ENCODE measurements around the gene CAPN5.

The CAPN5 gene

DNA sequence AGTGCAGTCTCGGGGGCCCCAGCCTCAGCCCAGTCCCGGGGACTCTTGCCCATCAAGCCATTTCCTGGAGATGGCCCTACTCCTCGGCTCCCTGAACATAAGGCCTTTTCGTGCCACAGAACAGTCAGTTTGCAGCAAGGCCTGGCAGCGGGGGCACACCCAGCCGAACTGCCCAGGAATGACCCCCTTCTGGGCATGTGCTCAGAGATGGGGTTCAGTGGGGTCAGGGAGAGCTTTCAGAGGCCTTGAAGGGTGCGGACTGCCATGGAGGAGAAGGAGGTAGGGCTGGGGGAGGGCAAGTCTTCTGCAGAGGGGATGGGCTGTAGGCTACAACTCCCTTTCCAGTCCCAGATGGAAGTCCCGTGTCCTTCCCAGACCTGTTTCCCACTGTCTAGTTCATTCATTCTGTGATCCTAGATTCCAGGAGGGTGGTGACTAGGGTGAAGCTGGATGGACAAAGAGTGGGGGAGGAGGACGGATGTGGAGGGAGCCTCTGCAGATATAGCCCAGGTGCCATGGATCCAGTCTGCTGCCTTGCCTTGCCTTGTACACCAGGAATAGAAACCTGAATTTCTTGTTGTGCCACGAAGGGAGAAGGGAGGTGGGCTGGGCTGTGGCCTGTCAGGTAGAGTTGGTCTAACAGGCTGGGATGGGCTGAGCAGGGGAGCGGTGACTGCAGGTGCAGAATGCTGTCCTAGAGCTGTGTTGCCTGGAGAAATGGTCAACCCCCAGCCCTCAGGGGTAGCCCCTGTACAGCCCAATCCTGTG is 21.6 kb downstream of the CAPN5 start:
- peak overlapping the region; percentile 93 for H3K27ac ChIP-seq (ENCODE audit: low read depth, low read length)
- H3K9ac ChIP-seq (ENCODE audit: low read depth in 1 of 2, low read length in 2 of 2) = peak overlapping the region; percentile 51 to 85
- no peaks in the 10 kb centered on the region for H3K9me3 ChIP-seq (ENCODE audit: control insufficient read depth in 1 of 2, low read length in 2 of 2)
- peak overlapping the region in 1 of 2 donors; percentile 38 for H3K4me3 ChIP-seq (ENCODE audit: low read depth in 1 of 2, low read length in 2 of 2)
- H3K4me1 ChIP-seq (ENCODE audit: control insufficient read depth in 1 of 2, insufficient read depth in 2 of 2, low read length in 2 of 2) = peaks cover 69 to 77% of the 10 kb centered on the region in 2 donors
- peaks cover 0 to 33% of the 10 kb centered on the region in 2 donors for H3K36me3 ChIP-seq (ENCODE audit: control insufficient read depth in 1 of 2, insufficient read depth in 2 of 2, low read length in 2 of 2)
- H3K27me3 ChIP-seq (ENCODE audit: control insufficient read depth in 1 of 2, insufficient read depth in 2 of 2, low read length in 2 of 2) = no peaks in the 10 kb centered on the region

DNA sequence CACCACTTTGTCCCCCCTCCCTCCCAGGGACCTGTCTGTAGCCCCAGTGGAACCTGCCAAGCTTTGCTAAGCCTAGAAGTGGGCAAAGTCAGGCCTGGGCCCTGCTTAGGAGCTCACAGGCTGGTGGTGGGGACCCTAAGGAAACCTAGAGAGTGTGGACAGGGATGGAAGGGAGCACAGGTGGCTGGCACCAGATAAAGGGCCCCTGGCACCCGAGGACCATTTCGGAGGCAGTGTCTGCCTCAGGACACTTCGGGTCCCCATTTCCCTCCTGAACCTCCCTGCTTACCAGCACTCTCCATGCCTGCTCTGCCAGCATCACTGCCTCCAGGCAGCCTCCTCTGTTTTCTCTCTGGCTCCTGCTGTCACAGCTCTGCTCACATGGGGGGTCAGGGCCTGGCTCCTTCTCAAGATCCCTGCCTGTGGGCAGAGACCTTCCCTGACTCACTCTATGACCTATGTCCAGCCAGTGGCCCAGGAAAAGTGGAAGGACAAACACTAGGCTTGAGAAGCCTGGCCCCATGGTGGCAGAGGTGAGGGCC is 22.3 kb downstream of the CAPN5 start:
- no peaks in the 10 kb centered on the region for H3K9me3 ChIP-seq (ENCODE audit: control insufficient read depth in 1 of 2, low read length in 2 of 2)
- H3K4me3 ChIP-seq (ENCODE audit: low read depth in 1 of 2, low read length in 2 of 2) = no peak overlapping the region
- H3K27me3 ChIP-seq (ENCODE audit: control insufficient read depth in 1 of 2, insufficient read depth in 2 of 2, low read length in 2 of 2) = no peaks in the 10 kb centered on the region
- H3K9ac ChIP-seq (ENCODE audit: low read depth in 1 of 2, low read length in 2 of 2) = peak overlapping the region; percentile 35 to 50
- peak overlapping the region; percentile 50 for H3K27ac ChIP-seq (ENCODE audit: low read depth, low read length)
- H3K4me1 ChIP-seq (ENCODE audit: control insufficient read depth in 1 of 2, insufficient read depth in 2 of 2, low read length in 2 of 2) = peaks cover 66 to 77% of the 10 kb centered on the region in 2 donors
- peaks cover 4 to 39% of the 10 kb centered on the region in 2 donors for H3K36me3 ChIP-seq (ENCODE audit: control insufficient read depth in 1 of 2, insufficient read depth in 2 of 2, low read length in 2 of 2)

DNA sequence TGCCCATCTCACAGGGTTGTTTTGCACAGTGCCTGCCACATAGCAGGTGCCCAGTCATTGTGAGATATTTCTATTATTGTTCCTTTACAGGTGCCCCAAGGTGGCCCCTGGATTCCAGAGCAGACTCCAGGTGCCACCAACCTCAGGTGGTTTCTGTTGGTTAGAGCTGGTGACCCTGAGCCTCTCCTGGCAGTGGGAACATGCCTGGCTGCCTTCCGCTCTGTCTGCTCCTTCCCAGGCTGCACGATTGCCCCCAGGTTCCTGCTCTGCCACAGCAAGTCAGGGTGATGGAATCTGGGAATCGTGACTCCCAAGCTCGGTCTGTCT is 23.2 kb downstream of the CAPN5 start:
- H3K36me3 ChIP-seq (ENCODE audit: control insufficient read depth in 1 of 2, insufficient read depth in 2 of 2, low read length in 2 of 2) = peaks cover 4 to 38% of the 10 kb centered on the region in 2 donors
- H3K9me3 ChIP-seq (ENCODE audit: control insufficient read depth in 1 of 2, low read length in 2 of 2) = no peaks in the 10 kb centered on the region
- H3K27ac ChIP-seq (ENCODE audit: low read depth, low read length) = no peak overlapping the region
- H3K4me3 ChIP-seq (ENCODE audit: low read depth in 1 of 2, low read length in 2 of 2) = no peak overlapping the region
- peaks cover 66 to 77% of the 10 kb centered on the region in 2 donors for H3K4me1 ChIP-seq (ENCODE audit: control insufficient read depth in 1 of 2, insufficient read depth in 2 of 2, low read length in 2 of 2)
- no peaks in the 10 kb centered on the region for H3K27me3 ChIP-seq (ENCODE audit: control insufficient read depth in 1 of 2, insufficient read depth in 2 of 2, low read length in 2 of 2)
- H3K9ac ChIP-seq (ENCODE audit: low read depth in 1 of 2, low read length in 2 of 2) = no peak overlapping the region

DNA sequence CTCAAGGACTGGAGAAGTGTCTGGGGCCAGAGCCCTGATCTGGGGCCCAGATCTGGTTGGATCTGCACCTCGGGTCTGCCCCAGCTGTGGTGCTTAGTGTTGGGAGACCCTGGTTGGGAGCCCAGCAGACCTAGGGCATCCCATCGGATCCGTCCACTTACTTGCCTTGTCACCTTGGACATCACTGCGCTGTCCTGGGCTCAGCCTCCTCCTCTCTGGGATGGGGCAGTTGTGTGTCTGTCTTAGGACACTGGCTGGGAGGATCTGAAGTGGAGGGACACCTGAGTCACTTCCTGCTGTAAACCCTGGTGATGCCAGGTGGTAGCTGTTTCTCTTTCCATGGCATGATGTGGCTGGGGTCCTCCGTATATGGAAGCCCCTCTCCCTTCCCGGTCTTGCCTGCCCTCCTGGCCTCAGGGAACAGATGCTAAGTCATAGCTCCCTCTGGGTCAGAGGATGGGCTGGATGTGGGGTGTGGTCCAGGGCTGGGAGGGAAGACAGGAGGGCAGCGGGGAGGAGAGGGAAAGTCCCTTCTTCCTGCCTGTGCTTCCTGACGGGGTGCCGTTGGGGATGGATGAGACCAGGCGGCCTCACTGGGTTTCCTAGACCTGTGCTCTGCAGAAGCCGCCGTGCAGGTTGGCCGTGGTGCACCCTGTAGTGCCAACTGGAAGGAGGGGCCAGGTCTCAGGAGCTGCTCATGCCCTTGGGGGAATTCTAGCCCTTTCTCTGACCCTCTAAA is 23.8 kb downstream of the CAPN5 start:
- no peak overlapping the region for H3K4me3 ChIP-seq (ENCODE audit: low read depth in 1 of 2, low read length in 2 of 2)
- H3K27me3 ChIP-seq (ENCODE audit: control insufficient read depth in 1 of 2, insufficient read depth in 2 of 2, low read length in 2 of 2) = no peaks in the 10 kb centered on the region
- no peak overlapping the region for H3K27ac ChIP-seq (ENCODE audit: low read depth, low read length)
- H3K36me3 ChIP-seq (ENCODE audit: control insufficient read depth in 1 of 2, insufficient read depth in 2 of 2, low read length in 2 of 2) = peaks cover 4 to 34% of the 10 kb centered on the region in 2 donors
- peaks cover 69 to 78% of the 10 kb centered on the region in 2 donors for H3K4me1 ChIP-seq (ENCODE audit: control insufficient read depth in 1 of 2, insufficient read depth in 2 of 2, low read length in 2 of 2)
- H3K9ac ChIP-seq (ENCODE audit: low read depth in 1 of 2, low read length in 2 of 2) = no peak overlapping the region
- no peaks in the 10 kb centered on the region for H3K9me3 ChIP-seq (ENCODE audit: control insufficient read depth in 1 of 2, low read length in 2 of 2)

DNA sequence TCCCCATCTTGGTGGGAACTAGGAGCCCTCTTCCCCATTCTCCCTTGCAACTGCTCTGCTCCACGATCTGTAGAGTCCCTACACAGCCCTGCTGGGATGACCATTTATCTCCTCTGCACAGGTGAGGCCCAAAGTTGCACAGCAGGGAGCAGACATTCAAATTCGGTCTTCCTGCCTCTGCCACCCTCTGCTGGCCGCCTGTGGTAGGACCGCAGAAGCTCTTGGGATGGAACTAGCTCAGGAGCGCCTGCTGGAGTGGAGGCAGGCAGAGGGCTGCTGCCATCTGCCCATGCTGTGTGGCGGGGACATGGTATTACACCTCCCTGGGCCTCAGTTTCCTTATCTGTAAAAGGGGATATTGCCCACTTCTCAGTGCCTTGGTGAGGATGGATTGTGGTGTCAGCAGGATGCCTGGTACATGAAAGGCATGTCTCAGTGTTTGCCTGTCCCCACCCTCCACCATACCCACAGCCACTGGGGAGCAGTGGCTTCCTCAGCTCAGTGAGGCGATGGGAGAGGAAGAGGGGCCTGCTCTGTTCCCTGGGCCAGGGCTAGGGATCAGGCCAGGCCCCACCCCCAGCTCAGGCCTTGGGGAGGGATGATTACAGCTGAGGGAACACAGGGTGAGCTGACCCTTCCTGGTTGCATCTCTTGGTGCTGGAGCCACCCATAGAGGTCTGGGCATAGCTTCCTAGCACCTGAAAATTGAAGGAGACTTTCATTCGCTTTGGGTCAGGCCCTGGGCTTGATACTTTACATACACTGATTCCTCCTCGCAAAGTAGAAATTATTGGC is 24.6 kb downstream of the CAPN5 start:
- Histone ChIP-seq H3K9ac (ENCODE audit: low read depth in 1 of 2, low read length in 2 of 2) (no peak overlapping the region), H3K4me1 (ENCODE audit: control insufficient read depth in 1 of 2, insufficient read depth in 2 of 2, low read length in 2 of 2) (peaks cover 69 to 76% of the 10 kb centered on the region in 2 donors), H3K27me3 (ENCODE audit: control insufficient read depth in 1 of 2, insufficient read depth in 2 of 2, low read length in 2 of 2) (no peaks in the 10 kb centered on the region), H3K27ac (ENCODE audit: low read depth, low read length) (no peak overlapping the region), H3K4me3 (ENCODE audit: low read depth in 1 of 2, low read length in 2 of 2) (no peak overlapping the region), H3K9me3 (ENCODE audit: control insufficient read depth in 1 of 2, low read length in 2 of 2) (no peaks in the 10 kb centered on the region), H3K36me3 (ENCODE audit: control insufficient read depth in 1 of 2, insufficient read depth in 2 of 2, low read length in 2 of 2) (peaks cover 10 to 31% of the 10 kb centered on the region in 2 donors)

DNA sequence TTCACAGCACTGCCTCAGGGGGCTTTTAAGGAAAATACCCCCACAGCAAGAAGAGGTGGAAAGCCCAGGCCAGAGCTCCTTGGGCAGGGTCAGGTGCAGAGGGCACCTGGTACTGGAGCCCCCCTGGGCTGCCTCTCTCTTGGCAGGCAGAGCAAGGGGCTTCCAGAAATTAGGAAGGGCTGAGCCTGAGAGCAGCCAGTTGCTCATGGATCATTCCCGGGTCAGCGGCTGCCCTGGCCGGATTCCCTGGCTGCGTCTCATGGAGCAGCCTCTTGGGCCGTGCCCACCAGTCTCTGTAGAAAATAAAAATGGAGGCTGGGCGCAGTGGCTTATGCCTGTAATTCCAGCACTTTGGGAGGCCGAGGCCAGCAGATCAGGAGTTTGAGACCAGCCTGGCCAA is 25.6 kb downstream of the CAPN5 start:
- peaks cover 70 to 71% of the 10 kb centered on the region in 2 donors for H3K4me1 ChIP-seq (ENCODE audit: control insufficient read depth in 1 of 2, insufficient read depth in 2 of 2, low read length in 2 of 2)
- H3K27me3 ChIP-seq (ENCODE audit: control insufficient read depth in 1 of 2, insufficient read depth in 2 of 2, low read length in 2 of 2) = no peaks in the 10 kb centered on the region
- H3K9me3 ChIP-seq (ENCODE audit: control insufficient read depth in 1 of 2, low read length in 2 of 2) = no peaks in the 10 kb centered on the region
- H3K9ac ChIP-seq (ENCODE audit: low read depth in 1 of 2, low read length in 2 of 2) = no peak overlapping the region
- H3K4me3 ChIP-seq (ENCODE audit: low read depth in 1 of 2, low read length in 2 of 2) = no peak overlapping the region
- no peak overlapping the region for H3K27ac ChIP-seq (ENCODE audit: low read depth, low read length)
- H3K36me3 ChIP-seq (ENCODE audit: control insufficient read depth in 1 of 2, insufficient read depth in 2 of 2, low read length in 2 of 2) = peaks cover 10 to 31% of the 10 kb centered on the region in 2 donors

DNA sequence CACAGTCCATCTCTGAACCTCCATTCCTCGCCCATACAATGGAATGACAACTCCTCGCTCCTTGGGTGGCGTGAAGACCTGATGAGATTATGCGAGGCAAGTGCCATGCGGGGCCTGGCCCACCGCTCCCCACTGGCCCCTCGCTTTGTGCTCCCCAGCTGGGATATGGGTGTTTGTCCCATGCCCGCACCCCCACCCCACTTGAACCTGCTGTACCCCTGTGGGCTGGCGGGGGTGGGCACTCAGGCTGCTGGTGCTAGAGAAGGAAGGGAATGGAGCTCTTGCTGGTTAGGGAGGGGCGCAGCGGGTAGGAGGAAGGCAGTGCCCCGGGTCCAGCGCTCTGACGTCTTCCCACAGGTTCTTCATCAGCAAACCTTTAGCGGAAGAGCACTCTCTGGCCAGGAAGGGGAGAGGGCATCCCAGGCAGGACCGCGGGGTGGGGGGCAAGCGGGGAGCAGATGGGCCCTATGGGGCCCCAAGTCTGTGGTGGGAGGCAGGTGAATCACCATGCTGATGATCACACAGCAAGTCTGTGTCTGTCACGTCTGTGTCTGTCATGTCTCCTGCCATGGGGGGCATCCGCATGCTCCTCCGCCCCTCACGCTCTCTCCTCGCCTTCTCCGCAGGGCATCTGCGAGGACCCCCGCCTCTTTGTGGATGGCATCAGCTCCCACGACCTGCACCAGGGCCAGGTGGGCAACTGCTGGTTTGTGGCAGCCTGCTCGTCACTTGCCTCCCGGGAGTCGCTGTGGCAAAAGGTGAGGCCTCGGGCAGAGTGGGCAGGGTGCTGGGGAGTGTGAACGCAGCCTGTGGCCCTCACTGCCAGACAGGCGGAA is 26.5 kb downstream of the CAPN5 start:
- Histone ChIP-seq H3K9me3 (ENCODE audit: control insufficient read depth in 1 of 2, low read length in 2 of 2) (no peaks in the 10 kb centered on the region), H3K9ac (ENCODE audit: low read depth in 1 of 2, low read length in 2 of 2) (no peak overlapping the region), H3K4me1 (ENCODE audit: control insufficient read depth in 1 of 2, insufficient read depth in 2 of 2, low read length in 2 of 2) (peaks cover 61 to 62% of the 10 kb centered on the region in 2 donors), H3K27me3 (ENCODE audit: control insufficient read depth in 1 of 2, insufficient read depth in 2 of 2, low read length in 2 of 2) (no peaks in the 10 kb centered on the region), H3K4me3 (ENCODE audit: low read depth in 1 of 2, low read length in 2 of 2) (no peak overlapping the region), H3K36me3 (ENCODE audit: control insufficient read depth in 1 of 2, insufficient read depth in 2 of 2, low read length in 2 of 2) (peaks cover 10 to 31% of the 10 kb centered on the region in 2 donors), H3K27ac (ENCODE audit: low read depth, low read length) (no peak overlapping the region)

DNA sequence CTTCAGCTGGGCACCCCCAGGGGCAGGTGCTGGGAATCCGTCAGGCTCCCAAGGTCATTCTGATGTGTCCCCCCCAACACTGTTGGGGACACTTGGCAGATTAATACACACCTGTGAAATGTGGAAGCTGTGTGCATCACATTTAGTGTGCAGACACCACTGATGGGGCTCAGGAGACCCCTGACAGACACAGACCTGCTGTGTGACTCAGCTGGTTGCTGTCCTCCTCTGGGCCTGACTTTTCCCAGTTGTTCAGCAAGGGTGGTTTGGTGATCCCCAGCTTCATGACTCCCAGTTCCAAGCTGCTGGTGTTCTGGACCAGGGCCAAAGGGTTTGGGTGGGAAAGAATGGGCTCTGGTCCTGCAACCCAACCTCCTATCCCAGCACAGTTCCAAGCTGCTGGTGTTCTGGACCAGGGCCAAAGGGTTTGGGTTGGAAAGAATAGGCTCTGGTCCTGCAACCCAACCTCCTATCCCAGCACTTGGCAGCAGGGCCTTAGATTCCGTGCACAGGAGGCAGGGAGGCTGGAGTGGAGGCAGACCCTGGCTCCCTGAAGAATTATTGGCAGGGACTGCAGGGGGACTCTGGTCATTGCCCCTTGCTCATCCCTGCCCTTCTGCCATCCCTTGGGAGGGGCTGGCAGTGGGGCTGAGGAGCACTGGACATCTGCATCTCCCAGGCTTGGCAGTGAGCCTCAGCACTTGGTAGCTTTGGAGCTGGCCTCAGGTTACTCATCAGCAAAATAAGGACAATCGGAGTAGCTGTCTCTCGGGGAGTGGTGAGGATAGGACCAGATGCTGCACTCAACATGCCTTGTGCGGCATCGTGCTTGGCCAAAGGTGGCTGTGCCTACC is 27.4 kb downstream of the CAPN5 start:
- H3K36me3 ChIP-seq (ENCODE audit: control insufficient read depth in 1 of 2, insufficient read depth in 2 of 2, low read length in 2 of 2) = peaks cover 10 to 29% of the 10 kb centered on the region in 2 donors
- H3K9ac ChIP-seq (ENCODE audit: low read depth in 1 of 2, low read length in 2 of 2) = peak overlapping the region; percentile 43 to 59
- H3K27me3 ChIP-seq (ENCODE audit: control insufficient read depth in 1 of 2, insufficient read depth in 2 of 2, low read length in 2 of 2) = no peaks in the 10 kb centered on the region
- H3K4me1 ChIP-seq (ENCODE audit: control insufficient read depth in 1 of 2, insufficient read depth in 2 of 2, low read length in 2 of 2) = peaks cover 51 to 53% of the 10 kb centered on the region in 2 donors
- H3K9me3 ChIP-seq (ENCODE audit: control insufficient read depth in 1 of 2, low read length in 2 of 2) = no peaks in the 10 kb centered on the region
- H3K4me3 ChIP-seq (ENCODE audit: low read depth in 1 of 2, low read length in 2 of 2) = no peak overlapping the region
- no peak overlapping the region for H3K27ac ChIP-seq (ENCODE audit: low read depth, low read length)
